MM.1S (cell line): ENCODE measurements around the gene CMTM8.

ENCODE experiments used
- DNase-seq: peaks from one replicate; pipeline ENCODE4 v3.0.0-alpha.2; 2015
- H2AFZ ChIP-seq: fragments of 300-600 bp; sonication (generic); 2 replicates; pipeline ENCODE4 v1.6.0; 2016; ENCODE audit warnings: antibody characterized with exemption, low read length
- H3F3A ChIP-seq: fragments of 300-600 bp; sonication (generic); 2 replicates; pipeline ENCODE4 v1.6.1; 2016; ENCODE audit warnings: mild to moderate bottlenecking, antibody characterized with exemption, low read length, moderate library complexity, mixed read lengths; ENCODE audit not compliant: insufficient read depth
- H3K27ac ChIP-seq: fragments of 300-600 bp; sonication (generic); 2 replicates; pipeline ENCODE4 v1.5.1; 2016; ENCODE audit warnings: mild to moderate bottlenecking, low read length
- H3K27me3 ChIP-seq: fragments of 300-600 bp; sonication (generic); replicated peaks from 2 replicates; pipeline ENCODE4 v1.6.0; 2016; ENCODE audit warnings: low read length; ENCODE audit not compliant: insufficient read depth
- H3K36me3 ChIP-seq: fragments of 300-600 bp; sonication (generic); replicated peaks from 2 replicates; pipeline ENCODE4 v1.6.1; 2016; ENCODE audit warnings: mild to moderate bottlenecking, low read length, mixed read lengths; ENCODE audit not compliant: insufficient read depth
- H3K4me1 ChIP-seq: fragments of 300-600 bp; sonication (generic); 2 replicates; pipeline ENCODE4 v1.6.1; 2016; ENCODE audit warnings: low read length, mixed read lengths
- H3K4me2 ChIP-seq: fragments of 300-600 bp; sonication (generic); 2 replicates; pipeline ENCODE4 v1.6.0; 2016; ENCODE audit warnings: low read depth, low read length
- H3K4me3 ChIP-seq: fragments of 300-600 bp; sonication (generic); 2 replicates; pipeline ENCODE4 v1.5.1; 2016; ENCODE audit warnings: low read length, mixed read lengths
- H3K79me2 ChIP-seq: fragments of 300-600 bp; sonication (generic); 2 replicates; pipeline ENCODE4 v1.6.1; 2016; ENCODE audit warnings: mixed run types, low read length, mixed read lengths
- H3K9ac ChIP-seq: fragments of 300-600 bp; sonication (generic); 2 replicates; pipeline ENCODE4 v1.6.1; 2016; ENCODE audit warnings: low read length, mixed read lengths
- H3K9me2 ChIP-seq: fragments of 300-600 bp; sonication (generic); replicated peaks from 2 replicates; pipeline ENCODE4 v1.6.1; 2016; ENCODE audit warnings: mild to moderate bottlenecking, low read length, mixed read lengths; ENCODE audit not compliant: insufficient read depth
- H3K9me3 ChIP-seq: fragments of 300-600 bp; sonication (generic); replicated peaks from 2 replicates; pipeline ENCODE4 v1.6.1; 2016; ENCODE audit warnings: mild to moderate bottlenecking, low read length, mixed read lengths; ENCODE audit not compliant: insufficient read depth
- H4K20me1 ChIP-seq: fragments of 300-600 bp; sonication (generic); 2 replicates; pipeline ENCODE4 v1.6.1; 2016; ENCODE audit warnings: mild to moderate bottlenecking, low read length, moderate library complexity, mixed read lengths; ENCODE audit not compliant: insufficient read depth
- CTCF ChIP-seq: fragments of 300-600 bp; sonication (generic); IDR thresholded peaks from 2 replicates; pipeline ENCODE4 v1.5.1; 2016; ENCODE audit warnings: antibody characterized with exemption, low read length, mixed read lengths
- EZH2 ChIP-seq: fragments of 300-600 bp; sonication (generic); optimal IDR thresholded peaks from 2 replicates; pipeline ENCODE3; 2017; ENCODE audit warnings: low read depth, mild to moderate bottlenecking, antibody characterized with exemption, low read length, mixed read lengths
- EZH2phosphoT487 ChIP-seq: fragments of 300-600 bp; sonication (generic); IDR thresholded peaks from 2 replicates; pipeline ENCODE4 v1.6.1; 2018; ENCODE audit warnings: antibody characterized with exemption, low read length

The CMTM8 gene

GRCh38 chr3:32301426-32301825 is 62.9 kb downstream of the CMTM8 start:
- no peak overlapping the region for H3K4me2 ChIP-seq
- no peaks in the 10 kb centered on the region for H3K27me3 ChIP-seq
- H3K27ac ChIP-seq: no peak overlapping the region
- H3K4me3 ChIP-seq: no peak overlapping the region
- H3K9ac ChIP-seq: no peak overlapping the region
- H3F3A ChIP-seq: no peaks in the 10 kb centered on the region
- DNase-seq: no peak
- no peaks in the 10 kb centered on the region for H3K79me2 ChIP-seq
- no peaks in the 10 kb centered on the region for H3K4me1 ChIP-seq
- H3K9me2 ChIP-seq: no peaks in the 10 kb centered on the region
- H4K20me1 ChIP-seq: no peaks in the 10 kb centered on the region
- no peak for TF ChIP-seq CTCF
- no peak for TF ChIP-seq EZH2phosphoT487
- TF ChIP-seq EZH2: no peak
- no peaks in the 10 kb centered on the region for H3K36me3 ChIP-seq
- no peaks in the 10 kb centered on the region for H3K9me3 ChIP-seq
- no peak overlapping the region for H2AFZ ChIP-seq

DNA sequence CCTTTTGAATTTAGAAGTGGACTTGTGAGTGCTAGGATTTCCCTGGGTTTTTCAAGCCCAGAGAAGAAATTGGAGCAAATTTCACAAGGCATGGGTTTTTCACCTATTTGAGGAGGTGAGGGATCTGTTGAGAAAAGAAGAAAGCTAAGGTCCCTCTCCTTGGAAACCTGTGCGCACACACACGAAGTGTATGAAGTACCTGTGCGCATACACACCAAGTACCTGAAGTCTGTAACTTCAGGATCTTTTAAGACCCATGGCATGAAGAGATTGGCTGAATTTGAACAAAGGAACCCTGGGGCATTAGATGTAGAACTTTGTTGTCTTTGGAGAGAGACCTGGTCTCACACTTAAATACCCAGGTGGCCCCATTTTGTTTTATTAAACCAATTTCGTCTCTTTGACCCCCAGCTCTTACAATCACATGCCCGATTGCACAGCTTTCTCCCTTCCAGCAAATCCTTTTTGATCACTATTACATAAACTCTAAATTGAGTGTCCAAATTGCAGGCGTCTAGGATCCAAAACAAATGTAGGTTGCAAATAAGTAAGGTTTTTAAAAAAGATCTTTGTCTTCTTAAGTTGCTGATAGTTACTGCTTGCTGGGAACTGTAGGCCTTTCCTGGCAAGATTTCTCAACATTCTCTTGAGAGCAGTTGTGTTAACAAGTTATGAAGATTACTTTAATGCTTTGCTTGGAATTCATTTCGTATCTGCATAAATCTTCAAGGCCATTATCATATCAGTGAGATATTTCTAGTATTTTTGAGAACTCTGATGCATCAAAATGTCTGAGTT is 64.3 kb downstream of the CMTM8 start:
- Histone ChIP-seq H3K4me1 (no peaks in the 10 kb centered on the region), H3K4me3 (no peak overlapping the region), H3K9me3 (no peaks in the 10 kb centered on the region), H2AFZ (no peak overlapping the region), H3K27ac (no peak overlapping the region), H4K20me1 (no peaks in the 10 kb centered on the region), H3K27me3 (no peaks in the 10 kb centered on the region), H3K79me2 (no peaks in the 10 kb centered on the region), H3K9ac (no peak overlapping the region), H3K9me2 (no peaks in the 10 kb centered on the region), H3F3A (no peaks in the 10 kb centered on the region), H3K4me2 (no peak overlapping the region), H3K36me3 (no peaks in the 10 kb centered on the region)
- TF ChIP-seq EZH2phosphoT487 (no peak), EZH2 (no peak), CTCF (no peak)
- DNase-seq: no peak

DNA sequence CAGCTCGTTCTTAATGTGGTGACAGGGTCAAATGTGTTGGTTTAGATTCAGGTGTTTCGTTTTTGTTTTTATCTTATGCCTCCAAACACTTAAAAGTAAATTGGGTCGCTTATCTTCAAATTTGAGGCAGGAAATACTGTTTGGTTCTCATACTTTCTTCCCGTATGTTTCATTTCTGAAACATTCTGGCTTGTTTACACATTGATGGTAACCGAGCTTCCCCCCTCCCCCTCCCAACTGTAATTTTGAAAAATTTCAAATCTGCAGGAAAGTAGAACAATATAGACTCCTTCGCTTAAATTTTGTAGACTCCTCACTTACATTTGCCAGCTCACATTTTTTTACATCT is 64.9 kb downstream of the CMTM8 start:
- Histone ChIP-seq H3K4me2 (no peak overlapping the region), H3K27me3 (no peaks in the 10 kb centered on the region), H4K20me1 (no peaks in the 10 kb centered on the region), H3K27ac (no peak overlapping the region), H3K9me2 (no peaks in the 10 kb centered on the region), H3K36me3 (no peaks in the 10 kb centered on the region), H3K4me3 (no peak overlapping the region), H3K9ac (no peak overlapping the region), H3K4me1 (no peaks in the 10 kb centered on the region), H3F3A (no peaks in the 10 kb centered on the region), H3K79me2 (no peaks in the 10 kb centered on the region), H3K9me3 (no peaks in the 10 kb centered on the region), H2AFZ (no peak overlapping the region)
- no peak for DNase-seq
- no peak for TF ChIP-seq EZH2
